Inflammatory macrophage treated with lipopolysaccharide for 4 hours (primary cell): ENCODE measurements around the gene CFAP45.

ENCODE experiments used
- DNase-seq: peaks from one replicate; pipeline ENCODE4 v3.0.0-alpha.2; 2020

CFAP45 gene, protein sequence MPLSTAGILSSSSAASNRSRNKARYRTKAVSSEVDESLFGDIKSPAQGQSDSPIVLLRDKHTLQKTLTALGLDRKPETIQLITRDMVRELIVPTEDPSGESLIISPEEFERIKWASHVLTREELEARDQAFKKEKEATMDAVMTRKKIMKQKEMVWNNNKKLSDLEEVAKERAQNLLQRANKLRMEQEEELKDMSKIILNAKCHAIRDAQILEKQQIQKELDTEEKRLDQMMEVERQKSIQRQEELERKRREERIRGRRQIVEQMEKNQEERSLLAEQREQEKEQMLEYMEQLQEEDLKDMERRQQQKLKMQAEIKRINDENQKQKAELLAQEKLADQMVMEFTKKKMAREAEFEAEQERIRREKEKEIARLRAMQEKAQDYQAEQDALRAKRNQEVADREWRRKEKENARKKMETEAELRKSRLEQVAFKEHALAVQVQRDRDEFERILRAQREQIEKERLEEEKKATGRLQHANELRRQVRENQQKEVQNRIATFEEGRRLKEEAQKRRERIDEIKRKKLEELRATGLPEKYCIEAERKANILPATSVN

DNA sequence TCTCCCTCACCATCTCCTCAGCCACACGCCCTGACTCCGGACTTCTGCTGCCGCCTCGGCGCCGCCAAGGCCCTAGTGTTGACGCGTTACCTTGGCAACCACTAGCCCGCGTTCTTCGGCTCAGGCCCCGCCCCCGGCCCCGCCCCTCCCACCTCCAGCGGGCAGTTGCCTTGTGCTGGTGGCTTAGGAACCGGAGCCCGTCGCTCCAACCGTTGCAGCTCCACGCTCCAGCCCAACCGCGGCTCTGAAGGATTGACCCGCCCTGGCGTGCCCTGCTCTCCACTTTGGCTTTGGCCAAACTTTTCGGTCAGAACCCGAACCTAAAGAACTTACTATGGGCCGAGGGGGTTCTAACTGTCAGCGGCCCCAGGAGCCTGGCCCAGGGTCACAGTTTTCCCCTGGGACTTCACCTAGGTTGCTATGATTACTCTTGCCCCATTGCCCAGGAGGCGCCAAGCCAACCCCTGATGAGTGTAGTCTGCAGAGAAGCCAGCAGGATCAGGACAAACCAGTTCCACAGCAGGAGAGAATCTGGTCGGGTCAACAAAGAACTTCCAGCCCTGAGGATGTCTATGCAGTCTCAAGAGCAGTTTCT, at the start of gene CFAP45:
Gene CFAP45, minus strand, starts transcription at position 80 of the 595 bp plus-strand sequence. Its CDS starts 67 bp downstream, at position 13.
- peak; percentile 74 for DNase-seq

DNA sequence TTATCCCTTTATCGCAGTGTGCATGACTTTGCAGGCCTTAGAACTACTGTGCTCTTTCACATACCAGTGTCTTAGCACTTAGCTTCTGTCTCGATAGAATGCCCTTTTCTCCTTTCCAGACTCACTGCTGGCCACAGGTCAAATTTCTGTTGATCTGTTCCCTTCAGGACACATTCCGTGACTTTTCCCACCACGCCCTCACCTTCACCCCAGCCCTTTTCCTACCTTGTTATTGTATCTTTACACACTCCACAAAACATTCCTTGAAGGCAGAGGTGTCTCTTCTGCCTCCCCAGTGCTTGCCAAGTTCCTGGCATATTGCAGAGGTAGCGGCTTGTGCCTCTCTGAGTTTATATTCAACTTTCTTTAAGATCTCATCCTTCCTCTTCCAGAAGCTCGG, 49.2 kb upstream of the CFAP45 start:
- DNase-seq, result no peak

DNA sequence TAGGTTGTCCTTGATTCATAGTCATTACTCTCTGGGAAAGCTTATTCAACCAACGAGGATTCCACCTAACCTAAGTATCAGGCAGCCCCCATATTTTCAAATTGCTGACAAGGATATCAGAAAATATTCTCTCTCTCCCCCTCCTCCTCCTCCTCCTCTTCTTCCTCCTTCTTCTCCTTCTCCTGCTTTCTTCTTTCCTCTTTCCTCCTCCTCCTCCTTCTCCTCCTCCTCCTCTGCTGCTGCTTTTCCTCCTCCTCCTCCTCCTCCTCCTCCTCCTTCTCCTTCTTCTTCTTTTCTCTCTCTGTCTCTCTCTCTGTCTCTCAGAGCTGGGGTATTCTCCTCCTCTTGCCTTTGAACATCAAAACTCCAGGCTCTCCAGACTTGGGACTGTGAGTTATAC, 48.0 kb upstream of the CFAP45 start:
- no peak for DNase-seq

DNA sequence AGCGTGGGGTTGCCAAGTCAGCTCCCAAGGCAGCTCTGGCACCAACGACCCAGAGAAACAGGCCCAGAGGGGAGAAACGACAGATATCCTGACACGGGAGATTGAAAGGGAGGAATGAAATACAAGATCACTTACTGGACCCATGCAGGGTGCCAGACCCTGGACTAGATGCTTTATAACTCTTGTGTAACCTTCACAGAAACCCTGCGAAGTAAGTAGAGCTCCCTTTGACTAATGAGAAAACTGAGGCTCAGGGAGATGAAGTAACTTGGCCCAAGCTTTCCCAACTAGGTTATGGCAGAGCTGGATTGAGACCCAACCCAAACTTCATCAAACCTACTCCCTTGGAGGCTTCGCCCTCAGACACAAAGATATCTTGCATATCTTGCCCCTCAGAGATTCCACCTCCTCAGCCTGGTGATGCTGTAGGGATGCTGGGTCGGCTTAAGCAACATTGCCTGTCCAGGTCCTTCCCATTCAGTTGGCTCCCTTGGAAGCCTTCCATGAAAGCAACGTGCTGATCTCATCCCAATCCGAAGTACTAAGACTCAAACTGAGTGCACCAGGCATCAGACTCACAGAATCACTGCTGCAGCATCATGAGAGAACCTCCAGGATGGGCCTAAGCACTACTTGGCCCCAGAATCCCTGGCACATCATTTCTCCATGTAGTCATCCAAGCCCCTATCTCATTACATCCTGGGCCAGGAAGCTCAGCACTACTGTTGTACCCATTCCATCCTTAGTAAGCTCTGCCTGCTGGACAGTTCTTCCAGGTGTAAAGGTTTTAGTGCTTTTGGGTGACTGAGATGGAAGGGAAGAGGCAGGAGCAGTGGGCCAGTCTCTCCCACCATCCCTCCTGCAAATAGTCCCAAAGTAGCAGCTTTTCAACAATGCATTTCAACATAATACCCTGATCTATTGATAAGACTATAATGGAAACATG, 46.5 kb upstream of the CFAP45 start:
- no peak for DNase-seq

DNA sequence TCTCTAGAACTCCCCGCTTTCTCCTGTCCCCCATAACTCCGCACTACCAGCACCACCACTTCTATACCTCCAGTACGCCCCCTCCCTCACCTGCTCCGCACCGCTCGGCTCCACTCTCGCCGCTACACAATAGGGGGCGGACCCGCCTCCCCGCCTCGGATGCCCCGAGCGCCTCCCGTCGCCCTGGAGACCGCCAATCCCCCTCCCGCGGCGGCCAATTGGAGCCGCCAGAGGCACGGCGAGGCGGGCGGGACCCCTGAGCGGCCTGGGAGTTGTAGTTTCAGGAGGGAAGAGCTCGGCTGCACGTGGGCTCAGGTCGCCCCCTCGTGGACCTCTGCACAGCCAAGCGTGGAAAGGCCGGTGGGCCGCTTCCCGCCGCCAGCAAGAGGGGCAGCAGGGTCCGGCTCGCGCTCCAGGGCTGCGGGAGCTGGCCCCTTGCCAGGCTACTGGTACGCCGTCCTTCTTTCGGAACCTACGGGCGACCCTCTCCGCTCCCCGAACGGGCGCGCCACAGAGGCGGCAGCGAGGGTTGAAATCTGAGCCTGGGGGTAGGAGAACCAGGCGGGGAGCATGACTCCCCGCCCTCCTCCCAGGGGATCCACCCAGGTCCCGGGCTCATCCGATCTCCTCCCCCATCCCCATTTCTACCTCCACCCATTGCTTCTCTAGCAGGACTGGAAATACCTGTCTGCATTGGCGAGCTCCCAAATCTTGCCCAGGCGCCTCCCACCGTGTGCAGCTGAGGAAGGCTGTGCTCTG, 45.7 kb upstream of the CFAP45 start, which contains the start of gene IGSF9:
Gene IGSF9, minus strand, starts transcription at position 131 of the 759 bp plus-strand sequence. CDS start 2,159 bp downstream, outside the sequence.
- no peak for DNase-seq

DNA sequence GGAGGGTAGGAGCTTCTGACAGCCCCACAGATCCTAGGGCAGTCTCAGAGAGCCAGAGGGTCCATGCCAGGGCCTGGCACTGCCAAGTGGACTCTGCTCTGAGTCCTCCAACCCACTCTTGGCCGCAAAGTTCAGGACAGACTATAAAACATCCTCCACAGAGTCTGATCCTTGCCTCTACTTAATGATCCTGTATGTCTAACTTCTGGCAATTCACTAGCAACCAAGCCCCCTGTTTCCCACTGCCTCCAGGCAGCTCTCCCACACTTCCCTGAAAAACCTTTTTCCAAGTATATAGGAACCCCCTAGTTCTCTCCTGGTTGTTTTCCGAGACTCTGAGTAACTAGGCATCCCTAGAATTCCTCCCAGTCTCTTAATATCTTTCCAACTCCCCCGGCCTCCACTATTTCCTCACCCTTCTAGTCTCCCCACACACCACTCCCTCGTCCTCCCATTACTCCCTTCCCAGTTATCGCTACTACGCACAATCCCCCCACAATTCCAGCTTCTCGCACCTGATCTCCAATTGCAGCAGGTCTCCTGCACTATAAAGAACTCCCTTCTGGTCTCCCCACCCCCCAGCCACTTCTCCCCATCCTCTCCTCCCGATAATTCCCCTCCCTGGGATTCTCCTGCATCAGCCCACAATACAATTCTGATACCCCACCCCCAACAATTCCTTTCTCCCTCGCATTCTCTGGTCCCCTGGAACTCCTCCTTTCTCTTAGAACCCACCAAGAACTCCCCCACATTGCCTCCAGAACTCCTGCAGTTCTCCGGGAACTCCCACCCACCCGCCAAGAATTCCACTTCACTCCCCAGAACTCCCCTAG, 44.9 kb upstream of the CFAP45 start:
- DNase-seq, result no peak

DNA sequence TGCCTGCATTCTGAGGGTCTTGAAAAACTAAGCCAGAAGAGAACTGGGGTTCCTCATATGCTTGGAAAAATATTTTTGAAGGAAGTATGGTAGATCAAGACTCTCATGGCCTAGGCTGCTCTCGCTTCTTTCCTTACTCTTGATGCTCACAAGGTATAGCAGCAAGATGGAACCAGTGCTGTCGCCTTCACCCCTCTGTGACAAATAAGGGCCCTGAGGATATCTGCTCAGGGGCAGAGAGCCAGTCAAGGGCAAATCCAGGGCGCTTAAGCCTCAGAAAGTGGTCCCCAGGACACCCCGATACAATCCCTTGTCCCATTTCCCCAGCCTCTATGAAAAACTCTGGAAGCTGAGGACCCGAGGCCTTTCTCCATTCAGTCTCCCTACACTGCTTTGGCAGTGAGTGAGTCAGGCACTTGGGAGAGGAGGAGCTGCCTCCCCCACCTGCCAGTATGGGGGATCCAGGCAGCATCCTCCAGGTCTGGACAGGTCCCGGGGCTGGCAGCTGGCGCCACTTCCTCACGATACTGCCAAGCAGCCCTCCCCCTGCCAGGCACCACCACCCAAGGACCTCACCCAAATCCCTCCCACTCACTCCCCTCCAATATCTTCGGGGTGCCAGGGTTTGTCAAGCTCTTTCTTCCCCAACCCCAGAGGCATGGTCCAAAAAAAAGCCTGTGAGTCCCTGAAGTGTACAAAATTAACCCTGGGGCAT, 44.1 kb upstream of the CFAP45 start:
- DNase-seq, result no peak

DNA sequence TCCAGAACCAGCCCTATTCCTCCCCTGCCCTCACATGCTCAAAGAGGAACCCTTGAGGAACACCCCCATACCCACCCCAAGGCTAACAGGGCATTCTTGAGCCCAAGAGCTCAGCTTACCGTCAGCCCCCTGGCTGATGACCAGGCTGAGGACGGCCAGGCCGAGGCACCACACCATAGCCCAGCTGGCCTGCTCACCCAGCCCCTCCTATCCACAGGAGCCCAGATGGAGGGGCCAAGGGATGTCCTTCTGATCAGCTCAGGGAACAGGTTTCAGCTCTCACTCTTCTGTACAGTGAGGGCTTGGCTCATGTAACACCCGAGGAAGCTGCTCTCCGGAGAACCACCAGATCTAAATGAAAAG, 43.3 kb upstream of the CFAP45 start:
- no peak for DNase-seq

DNA sequence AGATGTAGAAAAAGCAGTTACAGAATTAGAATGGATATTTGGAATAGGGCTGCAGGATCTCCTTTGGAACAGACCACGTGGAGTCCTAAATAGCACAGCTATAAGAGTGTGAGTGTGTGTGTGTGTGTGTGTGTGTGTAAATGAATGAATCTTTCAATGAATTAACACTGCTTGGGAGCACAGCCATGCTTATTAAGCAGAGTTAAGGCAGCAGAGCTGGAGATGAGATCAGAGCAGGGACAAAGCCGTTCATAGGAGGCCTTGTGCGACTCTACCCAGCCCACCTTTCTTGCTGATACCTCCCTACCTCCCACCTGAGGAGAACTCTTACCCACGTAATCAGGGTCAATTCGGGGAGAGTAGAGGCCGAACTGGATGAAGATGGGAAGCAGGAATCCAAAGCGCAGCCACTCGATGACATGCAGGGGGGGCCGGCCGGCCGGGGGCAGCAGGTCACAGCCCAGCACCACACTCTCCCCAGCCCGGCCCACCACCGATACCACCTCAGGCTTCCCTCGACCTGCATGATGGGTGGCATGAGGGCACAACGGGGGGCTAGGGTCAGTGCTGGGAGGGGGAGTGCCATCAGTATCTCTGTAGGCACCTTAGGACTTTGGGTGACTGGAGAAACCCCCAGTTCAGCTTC, 42.8 kb upstream of the CFAP45 start:
- DNase-seq, result no peak

DNA sequence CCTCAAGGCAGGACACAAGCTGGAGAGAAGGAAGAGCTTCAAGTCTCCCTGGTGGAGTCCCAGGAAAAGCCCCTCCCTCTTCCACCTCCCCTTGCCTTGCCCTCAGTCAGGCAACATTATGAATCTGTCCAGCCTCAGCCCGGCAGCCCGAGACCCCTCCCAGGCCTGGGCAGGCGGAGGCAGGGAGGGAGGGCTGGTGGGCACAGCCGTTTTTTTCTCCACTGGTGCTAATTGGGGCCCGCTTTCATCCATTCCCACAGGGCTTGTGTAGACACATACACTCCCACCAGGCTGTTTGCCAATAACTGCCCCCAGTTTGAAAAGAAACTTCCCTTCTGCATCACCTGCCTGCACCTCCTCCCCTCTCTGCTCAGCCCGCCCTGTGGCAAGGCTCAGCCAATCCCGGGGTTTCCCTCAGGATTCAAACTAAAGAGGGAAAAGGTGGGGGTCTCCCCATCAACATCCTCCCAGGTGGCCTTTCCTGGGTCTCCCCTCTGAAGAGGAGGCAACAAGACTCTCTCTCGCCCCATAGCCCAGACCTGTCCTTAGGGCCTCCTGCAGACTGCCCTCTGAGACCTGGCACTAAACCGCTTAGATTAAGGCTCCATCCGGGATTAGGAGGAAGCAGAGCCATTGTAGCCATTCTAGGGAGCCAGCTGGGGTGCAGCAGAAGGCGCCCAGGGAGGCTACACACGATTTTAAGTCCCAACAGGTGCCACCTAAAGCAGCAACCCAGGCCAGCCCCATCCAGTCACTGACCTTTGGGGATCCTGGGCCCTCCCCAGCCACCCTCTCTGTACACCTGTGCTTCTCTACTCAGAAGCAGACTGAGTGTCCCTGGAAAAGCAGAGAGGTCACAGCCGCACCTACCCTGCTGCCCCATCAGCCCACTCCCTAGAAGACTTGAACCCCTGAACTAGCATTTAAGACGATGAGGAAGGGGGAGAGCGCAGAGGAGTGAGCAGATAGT, 41.9 kb upstream of the CFAP45 start:
- DNase-seq, result no peak

DNA sequence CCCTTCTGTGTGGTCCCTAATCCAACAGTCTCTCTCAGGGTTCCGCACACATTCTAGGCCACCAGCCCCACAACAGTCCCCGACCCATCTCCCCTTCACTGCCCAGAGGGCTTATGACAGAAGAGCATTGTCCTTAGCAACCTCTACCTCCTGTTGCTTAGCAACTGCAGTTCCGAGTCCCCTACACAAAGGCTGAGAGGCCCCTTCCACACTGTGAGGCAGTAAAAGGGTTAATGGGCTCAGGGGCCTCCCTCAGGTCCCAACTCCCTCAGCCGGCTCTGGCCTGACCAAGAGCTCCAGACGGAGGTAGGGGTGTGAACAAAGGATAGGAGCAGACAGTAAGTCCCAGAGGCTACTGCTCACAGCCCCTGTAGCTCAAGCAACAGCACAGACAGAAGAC, 41.2 kb upstream of the CFAP45 start:
- no peak for DNase-seq

DNA sequence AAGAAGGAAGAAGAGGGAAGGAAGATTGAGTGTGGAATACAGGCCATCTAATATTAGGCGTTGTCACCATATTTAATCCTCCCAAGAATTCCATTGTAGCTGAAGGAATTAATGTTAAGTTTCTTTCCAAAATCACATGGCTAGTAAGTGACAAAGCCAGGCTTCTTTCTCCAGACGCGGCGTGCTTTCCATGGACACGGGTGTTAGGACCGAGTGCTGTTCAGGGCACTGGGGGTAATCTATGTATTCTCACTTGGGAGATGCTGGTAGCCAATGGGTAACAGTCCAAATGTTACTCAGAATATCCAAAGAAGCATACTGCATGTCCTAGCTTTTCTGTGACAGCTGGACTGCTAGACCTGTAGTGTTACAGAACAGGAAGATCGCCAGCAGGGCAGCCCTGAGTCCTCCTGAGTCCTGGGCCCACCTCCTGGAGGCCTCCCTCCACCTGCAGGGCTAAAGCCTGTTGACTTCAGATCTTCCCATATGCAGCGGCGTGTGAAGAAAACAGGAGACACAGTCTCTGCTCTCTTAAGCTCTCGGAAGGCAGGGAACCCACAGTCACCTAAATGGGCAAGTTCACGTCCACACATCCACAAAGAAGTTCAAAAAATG, 40.1 kb upstream of the CFAP45 start:
- DNase-seq, result no peak

DNA sequence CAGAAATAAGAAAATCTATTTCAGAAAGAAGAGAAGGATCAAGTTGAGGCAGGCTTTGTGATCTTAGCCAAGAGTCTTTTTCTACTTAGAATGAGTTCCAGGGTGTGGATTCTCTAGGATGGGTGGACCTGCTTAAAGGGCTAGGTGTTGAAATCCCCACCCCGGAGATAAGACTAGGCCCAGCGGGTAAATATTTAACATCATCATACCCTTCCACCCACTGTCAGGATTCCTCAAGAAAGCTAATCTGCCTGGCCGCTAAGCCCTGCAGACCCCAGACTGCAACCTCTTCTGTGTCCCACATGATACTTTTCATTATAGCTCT, 39.7 kb upstream of the CFAP45 start:
- no peak for DNase-seq

DNA sequence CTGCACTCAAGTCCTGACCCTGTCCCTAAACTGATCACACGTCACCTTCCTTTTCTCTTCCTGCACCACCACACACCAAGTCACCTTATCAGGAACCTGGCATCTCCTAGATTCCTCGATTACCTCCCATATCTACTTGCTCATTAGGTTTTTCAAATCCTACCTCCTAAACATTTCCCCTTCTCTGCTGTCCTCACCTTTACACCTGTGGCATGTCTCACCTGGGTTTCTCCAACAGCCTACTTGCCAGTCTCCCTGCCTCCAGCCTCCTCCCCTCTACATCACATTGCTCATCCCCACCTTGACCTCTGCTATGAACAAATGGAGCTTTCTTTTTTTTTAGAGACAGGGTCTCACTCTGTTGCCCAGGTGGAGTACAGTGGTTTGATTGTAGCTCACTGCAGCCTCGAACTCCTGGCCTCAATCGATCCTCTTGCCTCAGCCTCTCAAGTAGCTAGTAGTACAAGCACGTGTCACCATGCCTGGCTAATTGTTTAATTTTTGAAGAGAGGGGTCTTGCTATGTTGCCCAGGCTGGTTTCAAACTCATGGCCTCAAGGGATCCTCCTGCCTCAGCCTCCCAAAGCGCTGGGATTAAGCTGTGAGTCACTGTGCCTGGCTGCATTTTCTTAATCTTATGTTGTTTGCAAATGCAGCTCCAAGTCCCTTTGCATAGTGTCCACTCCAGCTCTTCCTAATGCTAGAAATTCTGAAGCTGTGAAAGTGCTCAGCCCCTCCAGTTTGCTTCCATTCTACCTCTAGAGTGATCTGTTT, 39.1 kb upstream of the CFAP45 start:
- no peak for DNase-seq

DNA sequence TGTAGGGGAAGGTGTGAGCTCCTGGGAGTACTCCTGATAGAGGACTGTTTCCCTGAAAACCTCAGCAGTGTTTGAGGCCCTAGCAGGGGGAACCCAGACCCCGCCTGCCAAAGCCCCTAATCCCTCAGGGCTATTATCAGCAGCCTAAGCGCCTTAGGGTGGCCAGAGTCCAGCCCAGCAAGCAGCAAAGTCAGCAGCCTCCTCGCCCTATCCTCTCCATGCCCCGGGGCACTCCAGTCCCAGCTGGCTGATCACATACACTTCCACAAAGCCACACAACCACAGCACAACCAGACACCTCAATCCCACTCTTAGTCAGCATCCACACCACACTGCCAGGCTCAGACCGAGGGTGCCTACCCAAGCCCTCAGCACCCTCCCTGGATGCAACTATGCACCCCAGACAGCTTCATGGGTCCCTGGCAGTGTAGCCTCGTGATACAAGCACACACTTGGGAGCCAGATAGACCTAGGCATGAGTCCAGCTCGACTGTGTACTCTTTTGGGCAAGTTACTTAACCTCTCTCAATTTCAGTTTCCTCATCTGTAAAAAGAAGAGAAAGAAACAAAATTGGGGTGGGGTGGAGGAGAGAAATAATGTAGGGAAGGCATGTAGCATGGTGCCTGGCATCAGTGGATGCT, 38.4 kb upstream of the CFAP45 start:
- no peak for DNase-seq

DNA sequence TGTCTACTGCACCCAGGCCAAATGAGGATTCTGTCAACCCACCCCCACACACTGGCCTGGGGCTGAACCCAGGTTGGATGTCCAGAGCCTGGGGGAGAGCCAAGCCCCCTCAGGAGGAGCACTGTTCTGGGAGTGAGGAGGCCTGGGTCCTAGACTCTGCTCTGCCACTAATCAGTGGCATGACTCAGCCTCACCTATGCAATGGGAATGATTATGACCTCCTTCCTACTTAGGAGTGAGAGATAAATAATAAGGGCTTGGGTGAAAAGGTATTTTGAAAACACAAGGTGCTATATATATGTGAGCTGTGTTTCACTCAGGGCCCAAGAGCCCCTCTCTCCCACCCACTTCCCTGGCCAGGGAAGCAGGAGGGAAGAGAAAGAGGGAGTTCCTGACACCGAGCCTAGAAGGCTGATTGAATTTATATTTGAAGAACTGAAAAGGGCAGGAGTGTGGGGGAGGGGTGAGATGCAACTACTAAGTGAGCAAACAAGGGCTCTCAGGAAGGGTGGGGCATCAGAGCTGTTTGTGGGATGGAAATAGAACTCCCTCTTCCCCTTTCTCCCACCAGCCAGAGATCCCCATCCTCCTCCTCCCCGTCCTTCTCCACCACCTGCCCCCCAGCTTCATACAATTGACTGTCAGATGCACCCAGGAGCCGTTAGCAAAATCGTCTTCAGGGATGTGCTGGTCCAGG, 37.2 kb upstream of the CFAP45 start:
- peak; percentile 55 for DNase-seq
